NCI-H345 treated with DMSO at 0.1 percent for 48 hours (cell line): ENCODE measurements around the gene CCSER1.
"Not testable (repeated sequence)": the region's sequence is repeated elsewhere in the genome, so short reads cannot be mapped to it uniquely, and the experiment has no call there.

Source experiments
- DNase-seq: peaks from one replicate; lab custom pipeline; 2025; ENCODE audit not compliant: unreplicated experiment; lab: John Stamatoyannopoulos, UW

The CCSER1 gene

GRCh38 chr4:90904021-90904420 lies 776.8 kb downstream of the CCSER1 start:
- DNase-seq: no peak

GRCh38 chr4:90906239-90906638 lies 779.0 kb downstream of the CCSER1 start:
- no peak for DNase-seq

- not testable (repeated sequence) for DNase-seq
These were observed 784.7 kb downstream of the CCSER1 start for GRCh38 chr4:90911724-90912434.

GRCh38 chr4:90922174-90922573 lies 795.0 kb downstream of the CCSER1 start:
- no peak for DNase-seq

- no peak for DNase-seq
These were observed 799.8 kb downstream of the CCSER1 start for GRCh38 chr4:90926957-90927356.

- DNase-seq: no peak
These were observed 816.1 kb downstream of the CCSER1 start for GRCh38 chr4:90943311-90943710.

- DNase-seq: no peak
These were observed 819.8 kb downstream of the CCSER1 start for GRCh38 chr4:90946945-90947344.

- peak; percentile 57 for DNase-seq
These were observed 823.2 kb downstream of the CCSER1 start for GRCh38 chr4:90950385-90950841.

- peak; percentile 9 for DNase-seq
These were observed 823.8 kb downstream of the CCSER1 start for GRCh38 chr4:90951037-90951436.

- DNase-seq: no peak
These were observed 831.2 kb downstream of the CCSER1 start for GRCh38 chr4:90958256-90958895.

- DNase-seq: no peak
These were observed 833.2 kb downstream of the CCSER1 start for GRCh38 chr4:90960433-90960832.

- no peak for DNase-seq
These were observed 833.6 kb downstream of the CCSER1 start for GRCh38 chr4:90960840-90961239.

GRCh38 chr4:90970021-90970420 lies 842.8 kb downstream of the CCSER1 start:
- DNase-seq: no peak

- no peak for DNase-seq
These were observed 850.5 kb downstream of the CCSER1 start for GRCh38 chr4:90977726-90978125.

- DNase-seq: no peak
These were observed 852.4 kb downstream of the CCSER1 start for GRCh38 chr4:90979556-90979955.

- no peak for DNase-seq
These were observed 855.6 kb downstream of the CCSER1 start for GRCh38 chr4:90982813-90983212.

- no peak for DNase-seq
These were observed 863.1 kb downstream of the CCSER1 start for GRCh38 chr4:90990284-90990683.

- DNase-seq: no peak
These were observed 865.0 kb downstream of the CCSER1 start for GRCh38 chr4:90992213-90992612.

GRCh38 chr4:90994851-90995574 lies 867.8 kb downstream of the CCSER1 start:
- no peak for DNase-seq

- DNase-seq: no peak
These were observed 868.8 kb downstream of the CCSER1 start for GRCh38 chr4:90995996-90996395.

- DNase-seq: no peak
These were observed 869.6 kb downstream of the CCSER1 start for GRCh38 chr4:90996813-90997212.

- no peak for DNase-seq
These were observed 888.7 kb downstream of the CCSER1 start for GRCh38 chr4:91015861-91016260.
